OCI-LY1 (cell line): ENCODE data around the gene FAM222B.

Source experiments
- H2AFZ ChIP-seq: fragments of 200-600 bp; sonication (generic), shearing (Covaris generic); 2 replicates; pipeline ENCODE4 v1.6.0; 2014; ENCODE audit warnings: antibody characterized with exemption, mild to moderate bottlenecking, low read length
- H3F3A ChIP-seq: fragments of 200-600 bp; sonication (generic), shearing (Covaris generic); 2 replicates; pipeline ENCODE4 v1.6.0; 2014; ENCODE audit warnings: mild to moderate bottlenecking, antibody characterized with exemption, low read length, moderate library complexity; ENCODE audit not compliant: insufficient read depth
- H3K27ac ChIP-seq: fragments of 200-600 bp; sonication (generic); 2 replicates; pipeline ENCODE4 v1.5.1; 2014; ENCODE audit warnings: low read length, mixed run types, mild to moderate bottlenecking, low read depth; ENCODE audit not compliant: poor library complexity, severe bottlenecking
- H3K27me3 ChIP-seq: fragments of 200-600 bp; sonication (generic); 2 replicates; pipeline ENCODE4 v1.6.0; 2014; ENCODE audit warnings: antibody characterized with exemption, mild to moderate bottlenecking, low read length, moderate library complexity; ENCODE audit not compliant: insufficient read depth
- H3K36me3 ChIP-seq: fragments of 200-600 bp; sonication (generic); 2 replicates; pipeline ENCODE4 v1.6.1; 2014; ENCODE audit warnings: mild to moderate bottlenecking, antibody characterized with exemption, low read length, moderate library complexity, mixed read lengths; ENCODE audit not compliant: insufficient read depth
- H3K4me1 ChIP-seq: fragments of 200-600 bp; sonication (generic); 2 replicates; pipeline ENCODE4 v1.5.1; 2014; ENCODE audit warnings: mild to moderate bottlenecking, low read length, moderate library complexity; ENCODE audit not compliant: insufficient read depth, severe bottlenecking
- H3K4me2 ChIP-seq: fragments of 200-600 bp; sonication (generic), shearing (Covaris generic); 2 replicates; pipeline ENCODE4 v1.6.1; 2014; ENCODE audit warnings: low read length
- H3K4me3 ChIP-seq: fragments of 200-600 bp; sonication (generic); 2 replicates; pipeline ENCODE4 v1.5.1; 2014; ENCODE audit warnings: low read length, low read depth, mild to moderate bottlenecking, mixed read lengths; ENCODE audit not compliant: poor library complexity, severe bottlenecking
- H3K79me2 ChIP-seq: fragments of 200-600 bp; shearing (Covaris generic); 2 replicates; pipeline ENCODE4 v1.6.1; 2016; ENCODE audit warnings: mixed run types, low read length, mixed read lengths; ENCODE audit not compliant: insufficient read depth
- H3K9ac ChIP-seq: fragments of 200-600 bp; sonication (generic), shearing (Covaris generic); 2 replicates; pipeline ENCODE4 v1.6.1; 2014; ENCODE audit warnings: mild to moderate bottlenecking, low read length, mixed read lengths
- H3K9me2 ChIP-seq: fragments of 200-600 bp; sonication (generic), shearing (Covaris generic); 2 replicates; pipeline ENCODE4 v1.6.1; 2014; ENCODE audit warnings: low read depth, mild to moderate bottlenecking, low read length, mixed read lengths
- H3K9me3 ChIP-seq: fragments of 200-600 bp; shearing (Covaris generic); 2 replicates; pipeline ENCODE4 v1.6.1; 2014; ENCODE audit warnings: low read length, mixed read lengths
- H4K20me1 ChIP-seq: fragments of 200-600 bp; sonication (generic), shearing (Covaris generic); 2 replicates; pipeline ENCODE4 v1.6.0; 2016; ENCODE audit warnings: mild to moderate bottlenecking, low read length; ENCODE audit not compliant: insufficient read depth
- EZH2 ChIP-seq: fragments of 200-600 bp; sonication (generic), shearing (Covaris generic); IDR thresholded peaks from 2 replicates; pipeline ENCODE4 v1.8.0; 2017; ENCODE audit warnings: borderline replicate concordance, mixed run types, mild to moderate bottlenecking, antibody characterized with exemption, low read length, moderate library complexity, mixed read lengths
- TF ChIP-seq, protein P1 (sequence below): fragments of 200-600 bp; sonication (generic), shearing (Covaris generic); IDR thresholded peaks from 2 replicates; pipeline ENCODE4 v1.5.1; 2017; ENCODE audit warnings: mild to moderate bottlenecking, antibody characterized with exemption, low read length, moderate library complexity, mixed read lengths

Gene FAM222B

DNA sequence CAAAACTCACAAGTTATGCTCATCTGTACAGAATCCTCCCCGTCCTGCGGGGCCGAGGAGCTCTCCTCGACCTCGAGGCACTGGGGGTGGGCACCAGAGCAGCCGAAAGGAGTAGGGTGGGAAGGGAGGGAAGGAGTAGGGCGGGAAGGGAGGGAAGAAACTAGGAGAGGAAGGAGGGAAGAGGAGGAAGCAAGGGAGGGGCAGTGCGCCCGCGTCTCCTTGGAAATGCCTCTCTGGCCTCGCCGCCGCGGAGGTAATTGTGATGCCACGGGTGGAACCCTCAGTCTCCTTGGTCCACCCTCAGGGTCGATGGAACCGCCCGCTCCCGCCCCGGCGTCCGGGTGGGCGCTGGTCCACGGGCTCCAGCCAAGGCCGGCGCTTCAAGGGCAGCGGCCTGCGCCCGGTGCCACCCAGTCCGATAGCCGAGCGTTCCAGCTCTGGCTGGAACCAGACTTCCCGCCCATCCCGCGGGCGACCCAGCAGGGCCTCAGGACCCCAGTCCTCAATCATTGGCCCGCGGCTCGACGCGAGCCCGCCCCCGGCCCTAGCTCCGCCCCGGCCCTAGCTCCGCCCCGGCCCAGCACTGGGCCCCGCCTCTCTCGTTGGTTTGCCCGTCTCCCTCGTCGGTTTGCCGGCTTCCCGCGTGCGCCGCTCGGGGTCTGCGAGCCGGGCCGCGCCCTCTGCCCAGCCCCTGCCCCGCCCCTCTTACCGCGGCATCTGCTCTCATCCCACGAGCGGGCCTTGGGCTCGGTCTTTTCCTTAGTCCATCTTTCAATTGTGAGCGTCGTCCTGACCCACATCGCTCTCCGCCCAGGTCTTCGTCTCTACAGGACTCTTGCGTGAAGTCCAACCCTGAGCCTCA, 131.5 kb downstream of the FAM222B start:
- no peaks in the 10 kb centered on the region for H4K20me1 ChIP-seq
- TF ChIP-seq, protein P1, sequence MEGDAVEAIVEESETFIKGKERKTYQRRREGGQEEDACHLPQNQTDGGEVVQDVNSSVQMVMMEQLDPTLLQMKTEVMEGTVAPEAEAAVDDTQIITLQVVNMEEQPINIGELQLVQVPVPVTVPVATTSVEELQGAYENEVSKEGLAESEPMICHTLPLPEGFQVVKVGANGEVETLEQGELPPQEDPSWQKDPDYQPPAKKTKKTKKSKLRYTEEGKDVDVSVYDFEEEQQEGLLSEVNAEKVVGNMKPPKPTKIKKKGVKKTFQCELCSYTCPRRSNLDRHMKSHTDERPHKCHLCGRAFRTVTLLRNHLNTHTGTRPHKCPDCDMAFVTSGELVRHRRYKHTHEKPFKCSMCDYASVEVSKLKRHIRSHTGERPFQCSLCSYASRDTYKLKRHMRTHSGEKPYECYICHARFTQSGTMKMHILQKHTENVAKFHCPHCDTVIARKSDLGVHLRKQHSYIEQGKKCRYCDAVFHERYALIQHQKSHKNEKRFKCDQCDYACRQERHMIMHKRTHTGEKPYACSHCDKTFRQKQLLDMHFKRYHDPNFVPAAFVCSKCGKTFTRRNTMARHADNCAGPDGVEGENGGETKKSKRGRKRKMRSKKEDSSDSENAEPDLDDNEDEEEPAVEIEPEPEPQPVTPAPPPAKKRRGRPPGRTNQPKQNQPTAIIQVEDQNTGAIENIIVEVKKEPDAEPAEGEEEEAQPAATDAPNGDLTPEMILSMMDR: no peak
- TF ChIP-seq EZH2: no peak
- no peaks in the 10 kb centered on the region for H3K9me2 ChIP-seq
- H3K36me3 ChIP-seq: no peaks in the 10 kb centered on the region
- H3K27ac ChIP-seq: peak overlapping the region; percentile 64
- H3K79me2 ChIP-seq: no peaks in the 10 kb centered on the region
- peak overlapping the region; percentile 81 for H3K4me2 ChIP-seq
- no peaks in the 10 kb centered on the region for H3K9me3 ChIP-seq
- H2AFZ ChIP-seq: no peak overlapping the region
- H3K4me1 ChIP-seq: peaks cover 27% of the 10 kb centered on the region
- peak overlapping the region; percentile 65 for H3K9ac ChIP-seq
- no peaks in the 10 kb centered on the region for H3K27me3 ChIP-seq
- H3K4me3 ChIP-seq: peak overlapping the region; percentile 66
- H3F3A ChIP-seq: no peaks in the 10 kb centered on the region

DNA sequence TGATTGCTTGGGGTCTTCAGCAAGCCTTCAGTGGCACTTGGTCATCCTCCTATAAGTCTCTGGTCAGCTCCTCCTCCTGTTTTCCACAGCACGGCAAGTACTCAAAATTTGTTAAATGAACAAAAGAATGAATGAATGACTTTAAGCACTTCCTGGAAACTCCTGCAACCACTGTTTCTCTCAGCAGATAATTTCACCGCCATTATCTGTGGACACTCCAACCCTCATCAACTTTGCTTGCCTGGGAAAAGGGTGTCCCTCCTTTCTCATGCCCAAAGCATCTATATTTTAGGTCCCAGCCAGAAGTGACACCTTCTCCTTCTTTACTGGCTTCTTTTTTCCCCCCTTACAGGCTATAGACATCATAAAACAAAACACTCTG, 135.3 kb downstream of the FAM222B start:
- no peaks in the 10 kb centered on the region for H4K20me1 ChIP-seq
- H3K9ac ChIP-seq: no peak overlapping the region
- H3K27me3 ChIP-seq: no peaks in the 10 kb centered on the region
- no peak overlapping the region for H2AFZ ChIP-seq
- no peaks in the 10 kb centered on the region for H3K79me2 ChIP-seq
- H3K4me3 ChIP-seq: no peak overlapping the region
- H3K9me3 ChIP-seq: no peaks in the 10 kb centered on the region
- H3K9me2 ChIP-seq: no peaks in the 10 kb centered on the region
- H3K36me3 ChIP-seq: peaks cover 13% of the 10 kb centered on the region
- H3K4me1 ChIP-seq: peaks cover 25% of the 10 kb centered on the region
- no peaks in the 10 kb centered on the region for H3F3A ChIP-seq
- no peak overlapping the region for H3K27ac ChIP-seq
- H3K4me2 ChIP-seq: no peak overlapping the region
- TF ChIP-seq EZH2: no peak
- TF ChIP-seq, protein P1: no peak

- no peaks in the 10 kb centered on the region for H3K9me2 ChIP-seq
- H3K9ac ChIP-seq: no peak overlapping the region
- TF ChIP-seq, protein P1: no peak
- TF ChIP-seq EZH2: no peak
- no peaks in the 10 kb centered on the region for H3K9me3 ChIP-seq
- no peaks in the 10 kb centered on the region for H3K79me2 ChIP-seq
- no peaks in the 10 kb centered on the region for H3F3A ChIP-seq
- H2AFZ ChIP-seq: no peak overlapping the region
- peaks cover 19% of the 10 kb centered on the region for H3K4me1 ChIP-seq
- H3K36me3 ChIP-seq: peaks cover 19% of the 10 kb centered on the region
- no peaks in the 10 kb centered on the region for H4K20me1 ChIP-seq
- no peak overlapping the region for H3K27ac ChIP-seq
- H3K4me2 ChIP-seq: no peak overlapping the region
- H3K4me3 ChIP-seq: no peak overlapping the region
- H3K27me3 ChIP-seq: no peaks in the 10 kb centered on the region
Observed at GRCh38 chr17:28706471-28707338, 135.9 kb downstream of the FAM222B start.
